Testis (tissue), 2 donors: Measurements from ENCODE around the gene TPPP2.

ENCODE experiments used
- POLR2A ChIP-seq: fragments of 450-650 bp; IDR thresholded peaks from one replicate; pipeline ENCODE4 v1.6.1; 2017; ENCODE audit warnings: antibody characterized with exemption, mild to moderate bottlenecking, moderate library complexity
- TF ChIP-seq, protein P1 (sequence below), 3 experiments: fragments of 450-650 bp in 2 of 3; fragments of 200-600 bp in 1 of 3; sonication (generic) in 1 of 3; IDR thresholded peaks; one replicate each; pipeline ENCODE4 v1.5.1; 2016 to 2019; ENCODE audit warnings: antibody characterized with exemption in 3 of 3, mild to moderate bottlenecking in 2 of 3, moderate library complexity in 1 of 3

DNA sequence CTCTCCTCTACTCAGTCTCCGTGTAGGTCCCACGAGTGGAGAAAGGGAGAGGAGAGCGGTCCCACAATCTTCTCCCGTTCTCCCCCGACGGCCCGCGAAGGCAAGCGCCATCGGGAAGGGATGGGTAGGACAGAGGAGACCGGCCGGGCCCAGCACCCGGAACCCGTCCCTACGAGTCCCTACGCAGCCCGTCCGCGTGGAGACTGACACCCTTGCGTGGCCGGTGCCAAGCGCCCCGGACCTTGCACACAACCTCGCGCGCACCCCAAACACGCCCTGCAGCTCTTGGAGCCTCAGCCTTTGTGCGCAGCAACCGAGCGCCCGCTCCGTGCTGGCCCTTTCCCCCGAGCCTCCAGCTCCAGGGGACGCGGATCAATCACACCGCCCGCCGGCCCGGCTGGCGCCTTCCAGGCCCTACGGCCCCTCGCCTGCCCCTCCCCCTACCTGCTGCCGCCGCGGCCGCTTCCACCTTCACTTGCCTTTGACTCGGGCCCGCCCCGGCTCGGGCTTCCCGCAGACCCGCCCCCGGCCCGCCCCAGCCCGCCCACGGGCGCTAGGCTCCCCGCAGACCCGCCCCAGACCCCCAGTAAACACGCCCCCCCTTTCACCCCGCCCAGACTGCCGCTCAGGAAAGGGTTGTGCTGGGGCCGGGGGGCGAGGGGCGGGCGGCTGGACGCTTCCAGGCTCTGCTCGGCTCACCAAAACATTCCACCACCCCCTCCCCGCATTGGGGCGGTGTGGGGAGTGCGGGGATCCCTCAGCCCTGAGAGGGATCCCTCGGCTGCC is 5.2 kb upstream of the TPPP2 start, which contains the start of gene NDRG2:
- TF ChIP-seq, protein P1, sequence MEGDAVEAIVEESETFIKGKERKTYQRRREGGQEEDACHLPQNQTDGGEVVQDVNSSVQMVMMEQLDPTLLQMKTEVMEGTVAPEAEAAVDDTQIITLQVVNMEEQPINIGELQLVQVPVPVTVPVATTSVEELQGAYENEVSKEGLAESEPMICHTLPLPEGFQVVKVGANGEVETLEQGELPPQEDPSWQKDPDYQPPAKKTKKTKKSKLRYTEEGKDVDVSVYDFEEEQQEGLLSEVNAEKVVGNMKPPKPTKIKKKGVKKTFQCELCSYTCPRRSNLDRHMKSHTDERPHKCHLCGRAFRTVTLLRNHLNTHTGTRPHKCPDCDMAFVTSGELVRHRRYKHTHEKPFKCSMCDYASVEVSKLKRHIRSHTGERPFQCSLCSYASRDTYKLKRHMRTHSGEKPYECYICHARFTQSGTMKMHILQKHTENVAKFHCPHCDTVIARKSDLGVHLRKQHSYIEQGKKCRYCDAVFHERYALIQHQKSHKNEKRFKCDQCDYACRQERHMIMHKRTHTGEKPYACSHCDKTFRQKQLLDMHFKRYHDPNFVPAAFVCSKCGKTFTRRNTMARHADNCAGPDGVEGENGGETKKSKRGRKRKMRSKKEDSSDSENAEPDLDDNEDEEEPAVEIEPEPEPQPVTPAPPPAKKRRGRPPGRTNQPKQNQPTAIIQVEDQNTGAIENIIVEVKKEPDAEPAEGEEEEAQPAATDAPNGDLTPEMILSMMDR (IDR thresholded peaks at IDR 0.05) = no peak
- no peak for TF ChIP-seq POLR2A
